ENCODE data around the gene PSMB8.
A peak's percentile ranks its signal among the peaks of the same experiment; 100 is the strongest.

Gene PSMB8

GRCh38 chr6:32852844-32853540, 9.1 kb upstream of the PSMB8 start:
- H3K27ac ChIP-seq (ENCODE audit: insufficient read depth in 1 of 2, low read depth in 1 of 2, low read length in 2 of 2, poor library complexity in 1 of 2, severe bottlenecking in 2 of 2) = peak overlapping the region; percentile 74 to 89
- ChIA-PET CTCF (interaction anchor here (0.7 to 7.8 kb wide), 15 partner anchors 8 to 428 kb away, joined by 3 to 94 read pairs (median 4); partner anchors contain the start of genes HLA-DMA, PSMB8 and TAP2), POLR2A (interaction anchor here (0.5 to 2.3 kb wide), 6 partner anchors 8 to 163 kb away, joined by 3 to 29 read pairs (median 8); partner anchors contain the start of genes PSMB8 and TAP2)
- no peaks in the 10 kb centered on the region for H3K27me3 ChIP-seq (replicated peaks in 2 of 5; ENCODE audit: control insufficient read depth in 4 of 5, insufficient read depth in 5 of 5, low read length in 4 of 5)
- no peaks in the 10 kb centered on the region for H3K9me3 ChIP-seq (ENCODE audit: control extremely low read depth in 1 of 5, control insufficient read depth in 4 of 5, insufficient read depth in 2 of 5, low read depth in 1 of 5, low read length in 4 of 5)
- peaks cover 6 to 32% (median 28%) of the 10 kb centered on the region in 4 experiments for H3K4me1 ChIP-seq (ENCODE audit: control extremely low read depth in 1 of 4, control insufficient read depth in 4 of 4, insufficient read depth in 4 of 4, low read length in 3 of 4)
- under 1% methylated on average over 36 of the region's 41 CpGs for WGBS (ENCODE audit: insufficient coverage)
- peaks cover 18 to 43% (median 29%) of the 10 kb centered on the region in 4 experiments for H3K36me3 ChIP-seq (ENCODE audit: control insufficient read depth in 4 of 4, insufficient read depth in 4 of 4, low read length in 3 of 4)
- peak in 2 of 3 donors; percentile 59 to 65 for DNase-seq
- H3K4me3 ChIP-seq (ENCODE audit: control insufficient read depth in 1 of 7, extremely low read depth in 1 of 7, insufficient read depth in 4 of 7, low read depth in 2 of 7, low read length in 6 of 7) = peak overlapping the region; percentile 88 to 97 (median 95)

DNA sequence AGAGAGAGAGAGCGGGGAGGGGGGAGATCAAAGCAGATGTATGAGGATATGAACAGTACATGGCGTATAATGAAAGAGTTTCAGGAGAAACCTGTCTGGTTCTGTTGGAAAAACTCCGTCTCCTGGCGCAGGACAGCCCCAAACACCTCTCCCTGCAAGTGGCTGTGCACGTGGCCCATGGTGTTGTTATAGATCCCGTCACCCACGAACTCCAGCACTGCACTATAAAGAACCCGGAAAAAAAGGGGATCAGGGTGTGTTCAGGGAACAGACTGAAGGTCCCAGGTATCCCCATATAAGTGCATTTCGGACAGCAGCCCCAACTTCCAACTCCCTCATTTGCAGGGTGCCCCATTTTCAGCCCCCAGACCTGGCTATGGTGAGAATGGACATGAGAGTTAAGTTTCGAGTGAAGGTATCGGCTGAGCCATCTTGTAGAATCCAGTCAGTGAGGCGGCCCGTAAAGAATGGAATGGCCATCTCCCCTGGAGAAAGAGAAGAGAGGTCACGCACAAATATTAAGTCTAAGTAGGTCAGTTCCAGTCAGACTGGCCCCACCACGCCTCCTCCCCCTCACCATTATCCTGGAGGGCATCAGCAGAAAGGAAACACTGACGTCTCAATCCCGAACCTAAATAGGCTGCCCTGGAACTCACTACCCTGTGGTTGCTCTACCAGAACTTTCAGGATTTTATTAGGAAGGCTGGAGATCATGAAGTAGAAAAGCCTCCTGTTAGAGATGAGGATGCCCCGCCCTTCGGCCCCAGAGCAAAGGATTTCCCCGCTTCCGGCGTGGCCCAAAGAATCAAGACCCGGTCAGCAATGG, 8.4 kb upstream of the PSMB8 start:
- CTCF ChIA-PET = interaction anchor here (1.2 to 7.8 kb wide), 7 partner anchors 12 to 428 kb away, joined by 3 to 94 read pairs (median 16); partner anchors contain the start of gene TAP2
- H3K36me3 ChIP-seq (ENCODE audit: control insufficient read depth in 4 of 4, insufficient read depth in 4 of 4, low read length in 3 of 4) = peaks cover 24 to 43% (median 34%) of the 10 kb centered on the region in 4 experiments
- 50% methylated on average over 18 of the region's 23 CpGs for WGBS (ENCODE audit: insufficient coverage)
- no peaks in the 10 kb centered on the region for H3K9me3 ChIP-seq (ENCODE audit: control extremely low read depth in 1 of 5, control insufficient read depth in 4 of 5, insufficient read depth in 2 of 5, low read depth in 1 of 5, low read length in 4 of 5)
- H3K4me1 ChIP-seq (ENCODE audit: control extremely low read depth in 1 of 4, control insufficient read depth in 4 of 4, insufficient read depth in 4 of 4, low read length in 3 of 4) = peaks cover 6 to 35% (median 28%) of the 10 kb centered on the region in 4 experiments
- peak overlapping the region; percentile 88 to 97 (median 95) for H3K4me3 ChIP-seq (ENCODE audit: control insufficient read depth in 1 of 7, extremely low read depth in 1 of 7, insufficient read depth in 4 of 7, low read depth in 2 of 7, low read length in 6 of 7)
- peak overlapping the region in 1 of 2 experiments; percentile 89 for H3K27ac ChIP-seq (ENCODE audit: insufficient read depth in 1 of 2, low read depth in 1 of 2, low read length in 2 of 2, poor library complexity in 1 of 2, severe bottlenecking in 2 of 2)
- POLR2A ChIA-PET = interaction anchor here (0.5 to 2.2 kb wide), 3 partner anchors 7 to 120 kb away, joined by 5 to 29 read pairs (median 5); partner anchors contain the start of gene PSMB8
- DNase-seq = no peak
- H3K27me3 ChIP-seq (replicated peaks in 2 of 5; ENCODE audit: control insufficient read depth in 4 of 5, insufficient read depth in 5 of 5, low read length in 4 of 5) = no peaks in the 10 kb centered on the region

DNA sequence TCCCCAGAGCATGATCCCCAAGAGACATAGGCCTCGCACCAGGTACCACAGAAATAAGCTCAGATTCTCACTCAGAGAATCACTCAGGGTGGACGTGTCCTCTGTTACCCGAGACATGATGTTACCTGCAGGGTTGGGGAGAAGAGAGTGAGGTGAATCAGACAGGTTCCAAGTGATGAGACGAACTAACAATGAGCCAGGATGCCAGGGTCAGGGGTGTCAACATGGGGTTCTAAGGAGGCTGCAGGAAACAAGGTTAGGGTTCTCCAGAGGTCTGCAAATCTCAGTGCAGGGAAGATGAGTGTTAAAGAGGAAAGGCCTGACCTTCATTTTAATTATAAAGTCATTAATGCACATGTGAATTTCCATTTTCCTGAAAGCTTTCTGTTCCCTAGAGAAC, 7.2 kb upstream of the PSMB8 start:
- 92% methylated on average over 4 of the region's 4 CpGs for WGBS (ENCODE audit: insufficient coverage)
- Histone ChIP-seq H3K36me3 (ENCODE audit: control insufficient read depth in 4 of 4, insufficient read depth in 4 of 4, low read length in 3 of 4) (peaks cover 26 to 49% (median 40%) of the 10 kb centered on the region in 4 experiments), H3K27ac (ENCODE audit: insufficient read depth in 1 of 2, low read depth in 1 of 2, low read length in 2 of 2, poor library complexity in 1 of 2, severe bottlenecking in 2 of 2) (no peak overlapping the region)

GRCh38 chr6:32849126-32849525, 5.3 kb upstream of the PSMB8 start:
- DNase-seq = no peak
- ChIA-PET POLR2A (no interaction called here), CTCF (interaction anchor here (3.5 kb wide), 1 partner anchor 19 kb away, joined by 16 read pairs; no protein-coding TSS in a partner anchor)
- no peak overlapping the region for H3K4me3 ChIP-seq (ENCODE audit: control insufficient read depth in 1 of 7, extremely low read depth in 1 of 7, insufficient read depth in 4 of 7, low read depth in 2 of 7, low read length in 6 of 7)
- H3K36me3 ChIP-seq (ENCODE audit: control insufficient read depth in 4 of 4, insufficient read depth in 4 of 4, low read length in 3 of 4) = peaks cover 25 to 54% (median 41%) of the 10 kb centered on the region in 4 experiments
- H3K4me1 ChIP-seq (ENCODE audit: control extremely low read depth in 1 of 4, control insufficient read depth in 4 of 4, insufficient read depth in 4 of 4, low read length in 3 of 4) = peaks cover 7 to 47% (median 37%) of the 10 kb centered on the region in 4 experiments
- peak overlapping the region in 1 of 2 experiments; percentile 12 for H3K27ac ChIP-seq (ENCODE audit: insufficient read depth in 1 of 2, low read depth in 1 of 2, low read length in 2 of 2, poor library complexity in 1 of 2, severe bottlenecking in 2 of 2)
- 75% methylated on average over 4 of the region's 6 CpGs for WGBS (ENCODE audit: insufficient coverage)
- H3K9me3 ChIP-seq (ENCODE audit: control extremely low read depth in 1 of 5, control insufficient read depth in 4 of 5, insufficient read depth in 2 of 5, low read depth in 1 of 5, low read length in 4 of 5) = no peaks in the 10 kb centered on the region
- H3K27me3 ChIP-seq (replicated peaks in 2 of 5; ENCODE audit: control insufficient read depth in 4 of 5, insufficient read depth in 5 of 5, low read length in 4 of 5) = no peaks in the 10 kb centered on the region

More for the DNA sequence above, 7.2 kb upstream of the PSMB8 start:
- peaks cover 10 to 45% (median 33%) of the 10 kb centered on the region in 4 experiments for H3K4me1 ChIP-seq (ENCODE audit: control extremely low read depth in 1 of 4, control insufficient read depth in 4 of 4, insufficient read depth in 4 of 4, low read length in 3 of 4)
- no peaks in the 10 kb centered on the region for H3K27me3 ChIP-seq (replicated peaks in 2 of 5; ENCODE audit: control insufficient read depth in 4 of 5, insufficient read depth in 5 of 5, low read length in 4 of 5)
- POLR2A ChIA-PET = interaction anchor here (0.9 kb wide), 1 partner anchor 13 kb away, joined by 3 read pairs; the partner anchor contains the start of gene TAP2
- no peak overlapping the region for H3K4me3 ChIP-seq (ENCODE audit: control insufficient read depth in 1 of 7, extremely low read depth in 1 of 7, insufficient read depth in 4 of 7, low read depth in 2 of 7, low read length in 6 of 7)
- no peaks in the 10 kb centered on the region for H3K9me3 ChIP-seq (ENCODE audit: control extremely low read depth in 1 of 5, control insufficient read depth in 4 of 5, insufficient read depth in 2 of 5, low read depth in 1 of 5, low read length in 4 of 5)
- DNase-seq = no peak
- CTCF ChIA-PET = interaction anchor here (1.1 to 3.5 kb wide), 4 partner anchors 8 to 20 kb away, joined by 3 to 23 read pairs (median 10); partner anchors contain the start of gene TAP2

DNA sequence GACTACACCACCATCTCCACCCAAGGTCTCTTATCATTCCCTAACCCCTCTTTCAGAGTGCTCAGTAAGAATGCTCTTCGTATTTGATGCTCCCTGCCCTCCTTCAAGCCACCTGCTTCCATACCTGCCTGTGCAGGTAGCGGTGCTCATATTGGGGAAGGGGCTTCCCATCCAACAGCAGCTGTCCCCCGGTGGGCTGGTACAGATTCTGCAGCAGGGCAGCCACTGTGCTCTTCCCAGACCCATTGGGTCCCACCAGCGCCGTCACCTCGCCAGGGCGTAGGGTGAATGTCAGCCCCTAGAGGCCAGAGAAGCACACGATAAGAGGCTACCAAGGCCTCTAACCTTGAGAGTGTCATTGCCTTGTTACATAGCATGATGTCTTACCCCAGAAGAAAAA, 3.9 kb upstream of the PSMB8 start:
- H3K4me3 ChIP-seq (ENCODE audit: control insufficient read depth in 1 of 7, extremely low read depth in 1 of 7, insufficient read depth in 4 of 7, low read depth in 2 of 7, low read length in 6 of 7) = no peak overlapping the region
- H3K36me3 ChIP-seq (ENCODE audit: control insufficient read depth in 4 of 4, insufficient read depth in 4 of 4, low read length in 3 of 4) = peaks cover 26 to 55% (median 41%) of the 10 kb centered on the region in 4 experiments
- H3K27ac ChIP-seq (ENCODE audit: insufficient read depth in 1 of 2, low read depth in 1 of 2, low read length in 2 of 2, poor library complexity in 1 of 2, severe bottlenecking in 2 of 2) = no peak overlapping the region
- no peaks in the 10 kb centered on the region for H3K9me3 ChIP-seq (ENCODE audit: control extremely low read depth in 1 of 5, control insufficient read depth in 4 of 5, insufficient read depth in 2 of 5, low read depth in 1 of 5, low read length in 4 of 5)
- no peaks in the 10 kb centered on the region for H3K27me3 ChIP-seq (replicated peaks in 2 of 5; ENCODE audit: control insufficient read depth in 4 of 5, insufficient read depth in 5 of 5, low read length in 4 of 5)
- H3K4me1 ChIP-seq (ENCODE audit: control extremely low read depth in 1 of 4, control insufficient read depth in 4 of 4, insufficient read depth in 4 of 4, low read length in 3 of 4) = peaks cover 13 to 57% (median 39%) of the 10 kb centered on the region in 4 experiments
- POLR2A ChIA-PET = no interaction called here
- CTCF ChIA-PET = interaction anchor here (0.5 kb wide), 1 partner anchor 1579 kb away, joined by 3 read pairs; no protein-coding TSS in a partner anchor
- DNase-seq = no peak
- WGBS (ENCODE audit: insufficient coverage) = 96% methylated on average over 8 of the region's 8 CpGs

- no peak overlapping the region for H3K27ac ChIP-seq (ENCODE audit: insufficient read depth in 1 of 2, low read depth in 1 of 2, low read length in 2 of 2, poor library complexity in 1 of 2, severe bottlenecking in 2 of 2)
- H3K9me3 ChIP-seq (ENCODE audit: control extremely low read depth in 1 of 5, control insufficient read depth in 4 of 5, insufficient read depth in 2 of 5, low read depth in 1 of 5, low read length in 4 of 5) = no peaks in the 10 kb centered on the region
- H3K4me1 ChIP-seq (ENCODE audit: control extremely low read depth in 1 of 4, control insufficient read depth in 4 of 4, insufficient read depth in 4 of 4, low read length in 3 of 4) = peaks cover 16 to 57% (median 37%) of the 10 kb centered on the region in 4 experiments
- no peak for DNase-seq
- POLR2A ChIA-PET = no interaction called here
- no peaks in the 10 kb centered on the region for H3K27me3 ChIP-seq (replicated peaks in 2 of 5; ENCODE audit: control insufficient read depth in 4 of 5, insufficient read depth in 5 of 5, low read length in 4 of 5)
- CTCF ChIA-PET = interaction anchor here (0.5 to 3.8 kb wide), 3 partner anchors 19 to 1578 kb away, joined by 3 to 24 read pairs (median 3); no protein-coding TSS in a partner anchor
- H3K36me3 ChIP-seq (ENCODE audit: control insufficient read depth in 4 of 4, insufficient read depth in 4 of 4, low read length in 3 of 4) = peaks cover 32 to 63% (median 46%) of the 10 kb centered on the region in 4 experiments
- WGBS (ENCODE audit: insufficient coverage) = 100% methylated on average over 5 of the region's 10 CpGs
- H3K4me3 ChIP-seq (ENCODE audit: control insufficient read depth in 1 of 7, extremely low read depth in 1 of 7, insufficient read depth in 4 of 7, low read depth in 2 of 7, low read length in 6 of 7) = no peak overlapping the region
Observed at GRCh38 chr6:32847004-32847403, 3.2 kb upstream of the PSMB8 start.
